Effector CD4-positive, alpha-beta T cell (primary cell): ENCODE results near the gene GPR65.
A peak's percentile ranks its signal among the peaks of the same experiment; 100 is the strongest.
"Not testable (repeated sequence)": the region's sequence is repeated elsewhere in the genome, so short reads cannot be mapped to it uniquely, and the experiment has no call there.

ENCODE experiments used
- DNase-seq: peaks from one replicate; pipeline ENCODE4 v3.0.0-alpha.2; 2020

The GPR65 gene

DNA sequence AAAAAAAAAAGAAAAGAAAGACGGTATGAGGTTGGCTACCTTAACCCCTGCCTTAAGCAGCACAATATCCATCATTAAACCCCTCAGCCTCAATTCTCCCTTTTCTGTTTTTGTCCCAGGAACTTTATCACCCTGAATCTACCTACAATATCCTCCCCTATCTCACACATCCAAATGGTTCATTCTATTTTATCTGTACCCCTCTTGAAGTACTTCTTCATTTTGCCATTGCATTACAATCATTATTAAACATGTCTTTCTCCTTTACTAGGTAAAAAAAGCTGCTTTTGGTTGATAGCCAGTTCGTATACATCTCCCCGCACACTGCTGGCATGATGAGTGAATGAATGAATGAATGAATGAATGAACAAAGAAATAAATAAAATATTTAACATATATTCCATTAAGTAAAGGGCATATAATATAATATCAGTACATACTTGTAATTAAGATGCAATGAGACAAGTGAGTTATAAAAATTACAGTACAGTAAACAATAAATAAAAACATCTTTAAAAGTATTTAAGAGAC, 364 bp upstream of the GPR65 start:
- no peak for DNase-seq

DNA sequence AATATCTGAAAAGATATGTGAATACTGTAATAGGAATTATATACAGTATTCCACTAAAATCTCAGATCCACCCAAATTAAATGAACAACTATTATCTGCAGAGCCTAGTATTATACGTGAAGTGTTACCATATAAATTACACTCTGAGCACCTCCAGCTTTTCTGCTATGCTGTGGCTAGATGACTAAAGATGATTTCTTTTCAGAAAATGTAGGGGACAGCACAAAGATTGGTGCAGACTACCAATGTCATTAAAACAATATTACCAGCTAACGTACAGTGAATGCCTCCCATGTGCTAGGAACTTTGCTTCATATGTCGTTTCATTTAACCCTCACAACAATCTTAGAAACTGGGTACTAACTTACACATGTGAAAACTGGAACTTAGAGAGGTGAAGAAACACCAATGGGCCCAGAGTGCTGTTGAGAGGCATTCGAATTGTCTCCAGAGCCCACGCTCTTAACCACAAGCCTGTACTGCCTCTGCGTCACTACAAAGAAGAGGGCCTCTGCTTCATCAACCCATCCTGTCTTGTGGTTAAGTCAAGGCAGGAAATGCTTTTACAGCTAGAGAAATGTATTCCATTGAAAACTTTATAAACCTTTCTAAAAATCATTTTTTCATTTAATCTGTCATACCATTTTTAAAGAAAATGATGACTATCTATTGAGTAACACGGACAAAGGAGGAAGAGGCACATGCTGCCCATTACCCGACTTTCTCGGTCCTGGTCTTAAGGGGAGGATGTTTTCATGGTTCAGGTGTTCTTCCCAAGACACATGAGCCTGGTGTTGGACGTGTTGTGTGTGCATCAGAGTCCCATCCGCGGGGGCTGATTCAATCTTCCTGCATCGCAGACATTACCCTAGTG, 1.3 kb downstream of the GPR65 start:
- peak; percentile 59 for DNase-seq

DNA sequence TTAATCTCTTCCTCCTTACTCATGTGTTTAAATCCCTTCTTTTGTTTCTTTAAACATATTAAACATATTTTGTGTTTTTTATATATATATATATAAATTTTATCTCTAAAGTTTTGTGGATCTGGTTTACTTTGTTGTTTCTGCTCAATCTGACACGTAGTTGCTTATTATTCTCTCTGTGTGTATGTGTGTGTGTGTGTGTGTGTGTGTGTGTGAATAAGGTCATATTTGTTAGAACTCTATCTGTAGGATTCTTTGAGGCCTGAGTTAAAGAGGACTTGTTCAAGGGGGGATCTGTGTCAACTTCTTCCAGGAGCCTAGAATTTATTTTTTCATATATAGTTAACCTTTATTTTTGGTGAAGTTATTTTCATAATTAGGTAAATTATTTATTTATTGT, 2.7 kb downstream of the GPR65 start:
- DNase-seq: no peak

DNA sequence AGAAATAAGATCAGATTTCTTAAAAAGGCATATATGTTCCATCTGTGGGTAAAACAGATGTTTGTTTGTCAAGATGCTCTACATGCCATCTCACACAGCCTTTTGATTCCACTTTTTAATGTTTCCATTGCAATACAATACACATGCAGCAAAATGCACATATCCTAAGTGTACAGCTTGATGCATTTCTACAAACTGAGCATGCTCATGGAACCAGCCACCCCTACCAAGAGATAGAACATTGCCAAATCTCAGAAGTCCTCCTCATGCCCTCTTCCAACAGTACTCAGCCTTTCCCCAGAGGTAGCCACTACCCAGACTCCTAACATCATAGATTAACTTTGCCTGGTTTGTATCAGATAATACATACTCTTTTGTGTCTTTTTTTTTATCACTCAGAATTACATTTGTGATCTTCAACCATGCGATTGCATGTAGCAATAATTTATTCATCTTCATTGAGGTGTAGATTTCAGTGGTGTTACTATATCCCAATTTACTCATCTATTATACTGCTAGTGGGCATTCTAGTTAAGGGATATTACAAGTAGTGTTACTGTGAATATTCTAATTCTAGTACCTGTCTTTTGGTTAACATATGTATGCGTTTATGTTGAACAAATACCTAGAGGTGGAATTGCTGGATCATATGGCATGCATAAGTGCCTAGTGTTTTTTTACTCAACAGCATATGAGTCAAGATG, 3.3 kb downstream of the GPR65 start:
- DNase-seq: no peak

DNA sequence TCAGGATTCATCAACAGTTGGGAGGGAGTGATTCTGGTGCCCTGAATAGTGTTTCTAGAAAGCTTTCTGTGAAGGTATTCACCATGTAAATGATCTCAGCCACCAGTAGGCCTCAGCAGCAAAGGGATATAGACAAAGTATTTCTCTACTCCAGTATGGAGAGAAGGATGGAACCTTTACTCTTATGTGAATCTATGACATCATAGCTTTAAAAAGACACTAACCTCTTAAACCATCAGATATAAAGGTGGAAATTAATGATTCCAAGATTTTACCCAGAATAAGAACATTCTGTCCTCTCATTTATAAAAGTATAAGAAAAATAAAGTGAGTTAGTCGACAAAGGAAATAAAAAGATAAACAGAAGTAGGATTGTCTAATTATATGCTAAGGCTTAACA, 4.6 kb downstream of the GPR65 start:
- no peak for DNase-seq

DNA sequence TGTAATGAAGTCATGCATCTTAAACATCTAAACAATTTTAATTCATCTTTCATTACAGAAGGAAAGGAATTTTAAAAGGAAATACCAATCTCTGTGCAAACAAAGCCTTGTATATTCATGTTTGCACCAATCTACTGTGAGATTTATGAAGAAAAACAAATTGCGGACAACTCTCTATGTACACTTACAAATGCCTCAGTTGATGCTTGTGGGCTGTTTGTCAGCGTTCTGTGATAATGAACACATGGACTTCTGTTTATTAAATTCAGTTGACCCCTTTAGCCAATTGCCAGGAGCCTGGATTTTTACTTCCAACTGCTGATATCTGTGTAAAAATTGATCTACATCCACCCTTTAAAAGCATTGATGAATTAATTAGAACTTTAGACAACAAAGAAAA, 5.4 kb downstream of the GPR65 start:
- DNase-seq: no peak

DNA sequence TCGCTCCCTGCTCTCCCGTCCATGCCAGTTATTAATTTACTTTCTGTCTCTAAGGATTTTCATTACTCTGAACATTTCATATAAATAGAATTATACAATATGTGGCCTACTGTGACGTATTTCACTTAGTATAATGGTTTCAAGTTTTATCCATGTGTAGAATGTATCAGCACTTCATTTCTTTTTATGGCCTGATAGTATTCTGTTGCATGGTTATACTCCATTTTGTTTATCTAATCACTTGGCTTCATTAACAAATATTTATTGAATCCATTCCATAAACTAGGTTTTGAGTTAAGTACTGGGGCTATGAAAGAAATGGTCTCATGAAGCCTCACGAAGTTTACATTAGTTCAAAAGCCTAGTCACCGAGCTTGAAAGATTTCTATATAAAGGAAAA, 7.6 kb downstream of the GPR65 start:
- DNase-seq: no peak

DNA sequence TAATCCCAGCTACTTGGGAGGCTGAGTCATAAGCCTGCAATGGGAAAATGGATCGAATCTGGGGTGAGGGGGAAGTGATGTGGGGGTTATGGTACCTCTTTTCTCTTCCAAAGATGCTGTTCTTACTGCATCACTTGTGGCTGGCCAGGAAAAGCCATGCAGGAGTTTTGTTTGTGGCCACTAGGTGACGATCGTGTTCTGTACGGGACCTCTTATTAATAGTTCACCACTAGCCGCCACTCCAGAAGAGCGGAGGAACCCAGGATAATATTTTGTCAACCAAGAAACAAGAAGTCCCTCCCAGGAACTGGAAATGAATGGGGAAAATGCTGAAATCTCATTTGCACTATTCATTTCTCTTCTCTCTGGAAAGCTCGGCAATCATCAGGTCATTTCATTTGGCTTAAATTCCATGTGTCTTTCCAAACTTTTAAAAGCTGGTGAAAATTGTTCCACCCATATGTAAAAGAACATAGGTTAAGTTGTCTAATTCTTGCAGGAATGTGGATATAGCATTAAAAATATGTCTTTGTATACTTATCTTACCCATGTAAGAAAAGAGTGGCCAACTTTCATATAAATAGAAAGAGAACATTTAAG, 8.9 kb downstream of the GPR65 start:
- peak; percentile 12 for DNase-seq

DNA sequence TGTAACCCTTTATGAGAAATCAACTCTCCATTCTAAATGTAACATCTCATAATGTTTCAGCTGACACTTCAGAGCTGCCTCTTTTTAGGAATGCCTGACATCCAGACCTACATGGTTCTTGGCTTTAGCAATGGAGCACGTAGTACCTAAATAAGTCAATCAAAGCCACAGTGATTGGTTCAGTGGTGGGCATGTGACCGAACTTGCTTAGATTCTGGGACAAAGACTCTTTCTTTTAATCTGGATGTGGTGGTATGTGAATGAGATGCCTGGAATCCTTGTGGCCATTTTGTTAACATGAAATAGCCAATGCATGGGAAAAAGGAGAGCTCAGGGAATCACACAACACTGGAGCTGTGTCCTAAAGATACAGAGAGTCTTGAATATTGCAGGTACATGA, 11.8 kb downstream of the GPR65 start:
- DNase-seq: no peak

DNA sequence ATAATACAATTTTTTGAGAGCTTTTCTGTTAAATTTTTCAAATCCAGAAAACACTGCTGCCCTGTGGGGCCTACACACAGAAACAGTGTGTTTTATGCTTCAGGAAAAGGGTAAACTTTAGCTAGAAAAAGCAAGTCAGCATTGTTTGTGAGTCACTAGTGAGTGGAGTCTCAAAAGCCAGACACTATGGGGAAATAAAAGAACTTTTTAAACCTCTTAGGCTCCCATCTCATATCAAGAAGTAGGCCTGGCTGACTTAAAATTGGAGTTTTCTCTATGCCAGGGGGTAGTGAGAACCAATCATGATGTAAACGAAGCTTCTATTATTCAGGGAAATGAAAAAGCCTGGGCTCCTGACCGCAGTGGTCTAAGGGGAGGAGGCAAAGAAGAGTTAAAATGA, 12.6 kb downstream of the GPR65 start:
- DNase-seq: no peak

DNA sequence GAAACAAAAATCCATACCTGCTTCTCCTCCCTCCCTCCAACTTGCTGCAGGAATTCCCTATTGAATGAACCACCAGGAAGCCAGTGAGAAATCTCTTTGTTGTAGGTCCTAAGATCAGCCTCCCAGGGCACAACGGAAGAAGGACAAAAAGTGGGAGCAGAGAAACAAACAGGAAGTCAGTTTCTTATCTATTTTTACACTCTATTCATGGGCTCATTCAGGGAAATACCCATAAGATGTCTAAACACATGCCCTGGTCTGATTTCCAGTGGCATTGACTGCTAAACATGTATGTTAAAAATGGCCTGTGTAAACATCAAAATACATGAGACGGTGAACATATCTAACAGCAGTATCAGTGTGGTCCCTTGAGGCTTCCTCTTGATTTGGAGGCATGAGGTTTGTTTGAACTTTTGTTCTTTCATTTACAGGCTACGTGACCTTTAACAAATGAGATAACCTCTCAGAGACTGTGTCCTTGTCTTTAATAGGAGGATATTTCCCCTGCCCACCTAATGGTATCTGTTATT, 18.8 kb downstream of the GPR65 start:
- DNase-seq: no peak

DNA sequence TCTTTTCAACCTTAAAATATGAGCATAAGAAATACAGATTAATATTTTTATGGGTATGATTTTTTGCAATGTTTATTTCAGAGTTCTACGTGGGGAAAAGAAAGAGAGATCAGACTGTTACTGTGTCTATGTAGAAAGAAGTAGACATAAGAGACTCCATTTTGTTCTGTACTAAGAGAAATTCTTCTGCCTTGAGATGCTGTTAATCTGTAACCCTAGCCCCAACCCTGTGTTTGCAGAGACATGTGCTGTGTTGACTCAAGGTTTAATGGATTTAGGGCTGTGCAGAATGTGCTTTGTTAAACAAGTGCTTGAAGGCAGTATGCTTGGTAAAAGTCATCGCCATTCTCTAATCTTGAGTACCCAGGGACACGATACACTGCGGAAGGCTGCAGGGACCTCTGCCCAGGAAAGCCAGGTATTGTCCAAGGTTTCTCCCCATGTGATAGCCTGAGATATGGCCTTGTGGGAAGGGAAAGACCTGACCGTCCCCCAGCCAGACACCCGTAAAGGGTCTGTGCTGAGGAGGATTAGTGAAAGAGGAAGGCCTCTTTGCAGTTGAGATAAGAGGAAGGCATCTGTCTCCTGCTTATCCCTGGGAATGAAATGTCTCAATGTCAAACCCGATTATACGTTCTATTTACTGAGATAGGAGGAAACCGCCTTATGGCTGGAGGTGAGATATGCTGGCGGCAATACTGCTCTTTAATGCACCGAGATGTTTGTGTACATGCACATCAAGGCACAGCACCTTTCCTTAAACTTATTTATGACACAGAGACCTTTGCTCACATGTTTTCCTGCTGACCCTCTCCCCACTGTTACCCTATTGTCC, 19.5 kb downstream of the GPR65 start:
- DNase-seq: not testable (repeated sequence)

DNA sequence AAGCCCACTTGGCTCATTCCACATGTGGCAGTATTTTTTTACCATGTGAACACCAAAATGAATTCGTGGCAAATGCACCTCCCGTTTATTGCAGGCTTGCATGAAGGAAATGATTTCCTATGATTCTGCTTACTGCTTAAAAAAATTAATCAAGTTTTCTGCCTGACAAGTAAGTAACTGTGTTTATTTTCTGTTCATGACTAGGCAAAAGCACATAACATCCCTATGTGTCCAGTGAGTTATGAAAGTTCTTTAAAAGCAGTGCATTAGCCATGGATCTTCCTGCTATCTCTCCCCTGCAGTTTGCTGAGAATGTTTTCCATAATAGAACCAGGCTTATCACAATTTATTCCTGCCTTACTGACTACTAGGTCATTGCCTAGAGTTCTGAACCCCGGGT, 20.4 kb downstream of the GPR65 start:
- no peak for DNase-seq

DNA sequence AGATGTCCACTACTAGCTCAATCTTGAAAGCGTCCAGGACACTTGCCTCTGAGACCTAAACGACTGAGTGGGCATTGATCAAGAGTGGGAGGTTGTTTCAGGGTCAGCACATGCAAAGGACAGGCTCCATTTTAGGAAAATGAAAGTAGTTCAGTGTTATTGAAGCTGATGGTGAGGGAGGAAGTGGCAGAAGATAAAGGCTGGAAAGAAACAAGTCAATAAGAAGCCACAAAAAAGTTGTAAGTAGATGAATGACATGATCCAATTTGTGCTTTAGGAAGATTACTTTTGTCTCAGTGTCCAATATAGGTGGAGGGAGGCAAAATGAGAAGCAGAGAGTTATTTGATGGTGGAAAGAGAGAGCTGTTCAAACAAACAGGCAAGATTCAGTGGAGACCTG, 22.0 kb downstream of the GPR65 start:
- DNase-seq: no peak

DNA sequence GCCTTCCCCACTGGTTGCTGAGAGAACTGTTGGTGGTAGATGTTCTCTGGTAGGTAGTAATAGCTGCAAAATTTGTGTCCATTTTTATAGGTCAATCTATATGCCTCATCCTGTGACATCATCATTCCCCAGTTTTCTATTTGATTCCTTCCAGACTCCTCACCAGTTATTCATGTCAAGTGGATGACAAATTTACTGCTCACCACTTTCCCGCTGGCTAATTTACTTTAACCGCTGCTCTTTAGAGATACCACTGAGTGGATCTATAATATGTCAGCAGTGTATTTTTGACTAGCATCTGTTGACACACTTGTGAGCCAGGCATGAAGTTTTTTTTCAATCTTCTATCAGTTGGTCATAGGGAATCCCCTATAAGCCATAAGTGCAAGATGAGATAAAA, 24.6 kb downstream of the GPR65 start:
- DNase-seq: no peak

DNA sequence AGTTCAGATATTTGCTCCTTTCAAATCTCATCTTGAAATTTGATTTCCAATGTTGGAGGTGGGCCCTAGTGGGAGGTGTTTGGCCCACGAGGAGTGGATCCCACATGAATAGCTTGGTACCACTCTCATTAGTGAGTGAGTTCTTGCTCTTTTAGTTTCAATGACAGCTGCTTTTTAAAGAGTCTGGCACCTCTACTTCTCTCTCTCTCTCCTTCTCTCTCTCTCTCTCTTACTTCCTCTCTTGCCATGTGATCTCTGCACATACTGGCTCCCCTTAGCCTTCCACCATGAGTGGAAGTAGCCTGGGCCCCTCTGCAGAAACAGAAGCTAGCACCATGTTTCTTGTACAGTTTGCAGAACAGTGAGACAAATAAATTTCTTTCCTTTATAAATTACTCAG, 25.1 kb downstream of the GPR65 start:
- DNase-seq: no peak

DNA sequence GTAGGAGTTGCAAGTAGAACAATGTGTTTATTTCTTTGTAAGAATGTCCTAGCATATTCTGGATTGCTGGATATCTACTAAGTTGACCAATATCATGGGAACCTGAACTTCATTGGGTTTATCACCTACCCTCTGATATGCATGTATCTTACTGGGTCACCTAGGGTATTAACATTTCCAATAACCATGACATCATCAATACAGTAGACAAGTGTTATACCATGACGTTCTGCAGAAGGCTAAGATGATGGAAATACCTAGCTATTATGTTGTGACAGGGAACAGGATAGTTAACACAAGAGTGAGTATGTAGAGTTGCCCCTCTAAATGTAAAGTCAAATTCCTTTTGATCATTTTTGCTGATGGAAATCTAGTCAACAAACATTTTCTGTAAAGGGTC, 26.0 kb downstream of the GPR65 start:
- no peak for DNase-seq

DNA sequence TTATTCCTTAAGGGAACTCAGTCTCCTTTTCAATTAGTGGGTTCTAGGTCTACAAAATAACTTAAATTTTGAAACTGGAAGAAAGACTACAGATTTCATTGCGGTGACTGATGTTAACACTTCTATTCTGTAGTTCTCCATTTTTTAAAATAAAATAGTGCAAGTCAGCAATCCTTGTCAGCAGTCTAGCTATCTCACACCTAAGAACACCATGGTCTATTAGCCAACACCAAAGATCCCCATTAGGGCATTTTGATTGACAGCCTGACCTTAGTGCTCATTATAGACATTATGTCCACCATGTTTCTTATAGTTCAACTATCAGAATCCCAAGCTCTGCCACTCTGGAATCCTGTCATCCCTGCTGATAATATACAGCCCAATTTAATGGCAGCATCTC, 27.4 kb downstream of the GPR65 start:
- no peak for DNase-seq

DNA sequence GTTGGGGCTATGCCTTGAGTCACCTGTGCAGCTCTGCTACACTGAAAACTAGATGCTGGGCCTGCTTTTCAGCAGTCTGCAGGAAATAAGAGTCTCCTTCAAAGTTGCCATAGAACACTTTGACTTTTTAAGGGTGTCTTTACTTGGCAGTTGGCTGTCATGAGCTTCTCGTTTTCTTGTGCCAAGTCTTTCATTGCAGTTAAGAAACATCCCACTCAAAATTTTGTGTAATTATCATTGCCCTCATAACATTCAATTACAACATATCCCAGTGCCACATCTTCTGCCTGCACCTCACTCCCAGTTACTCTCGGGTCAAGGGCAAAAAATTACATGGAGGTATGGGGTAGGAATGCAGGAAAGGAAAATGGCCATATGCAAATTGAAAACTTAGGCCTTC, 29.1 kb downstream of the GPR65 start:
- DNase-seq: no peak

DNA sequence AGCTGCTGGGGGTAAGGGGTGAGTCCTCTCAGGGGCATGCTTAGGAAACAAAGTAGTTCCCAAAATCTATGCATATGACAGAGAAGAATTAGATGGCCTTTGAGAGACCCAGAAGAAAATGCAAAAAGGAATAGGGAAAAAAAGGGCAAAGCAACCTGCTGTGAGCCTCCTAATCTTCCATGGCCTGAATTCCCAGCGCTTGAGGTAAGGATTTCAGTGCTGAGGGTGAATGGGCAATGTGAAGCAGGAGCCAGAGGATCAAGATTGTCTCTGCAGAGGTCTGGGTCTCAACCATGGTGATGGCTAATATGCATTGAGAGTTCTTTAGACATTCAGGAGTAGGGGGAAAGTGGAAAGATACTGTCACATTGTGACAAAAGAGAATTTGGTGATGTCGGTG, 31.5 kb downstream of the GPR65 start:
- no peak for DNase-seq

DNA sequence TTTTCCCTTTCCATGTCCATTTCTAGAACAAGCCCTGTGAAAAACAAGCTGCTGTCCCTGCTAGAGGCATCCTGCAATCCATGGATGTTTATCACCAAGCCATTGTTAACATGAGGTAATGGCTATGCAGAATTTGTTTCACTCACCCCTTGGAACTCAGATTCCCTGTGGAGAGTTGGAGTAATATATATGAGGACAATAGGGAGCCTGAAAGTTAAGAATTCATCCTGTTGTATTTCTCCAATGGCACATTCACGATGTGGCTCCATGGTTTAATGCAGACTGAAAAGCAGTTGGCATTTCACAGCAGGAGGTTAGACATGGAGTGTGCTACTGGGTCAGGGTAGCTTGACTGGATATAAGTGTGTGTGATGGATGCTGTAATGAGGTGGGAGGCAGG, 32.4 kb downstream of the GPR65 start:
- no peak for DNase-seq

DNA sequence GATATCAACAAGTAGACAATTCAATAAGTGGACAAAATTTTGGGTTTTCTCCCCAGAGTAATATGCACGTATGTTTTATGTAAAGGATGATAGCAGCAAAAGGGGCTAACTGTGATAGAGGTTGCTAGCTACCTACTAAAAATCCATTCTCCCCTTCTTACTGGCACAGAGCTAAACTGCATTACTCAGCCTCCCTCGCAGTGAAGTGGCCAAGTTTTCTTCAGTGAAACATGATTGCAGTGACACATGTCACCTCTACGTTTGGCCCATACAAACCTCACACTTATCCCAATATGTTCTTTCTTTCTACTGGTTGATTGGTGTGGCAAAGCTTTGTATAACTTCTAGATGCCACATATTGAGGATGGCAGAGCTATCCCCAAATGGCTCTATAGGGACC, 34.3 kb downstream of the GPR65 start:
- no peak for DNase-seq

DNA sequence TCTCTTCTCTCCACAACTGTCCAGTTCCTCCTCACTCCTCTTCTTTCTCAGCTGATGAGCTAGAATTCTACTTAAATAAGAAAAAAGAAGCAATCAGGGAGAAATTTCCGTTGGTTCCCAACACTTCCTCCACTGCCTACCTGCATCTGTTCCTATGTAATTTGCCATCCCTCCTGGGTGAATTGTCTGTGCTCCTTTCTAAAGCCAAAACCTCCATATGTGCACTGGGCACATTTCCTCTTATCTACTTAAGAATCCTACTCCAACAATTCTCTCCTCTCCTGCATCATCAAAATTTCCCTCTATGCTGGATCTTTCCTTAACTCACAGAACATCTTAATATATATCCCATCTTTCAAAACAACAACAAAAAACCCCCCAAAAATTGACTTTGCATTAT, 35.2 kb downstream of the GPR65 start:
- DNase-seq: no peak
